ENCODE results near the gene CDK5R2. TPM values are rescaled to one million over a fixed set of nuclear protein-coding genes. Genes with fewer than 3 reads are reported as not detected.

The CDK5R2 gene
- total RNA-seq, 1 donor from 2014 or later, result not detected

- Histone ChIP-seq H3K27me3 (ENCODE audit: low read depth) (peaks cover 21% of the 10 kb centered on the region), H3K36me3 (no peaks in the 10 kb centered on the region), H3K4me3 (no peak overlapping the region), H3K4me1 (no peaks in the 10 kb centered on the region), H3K27ac (no peak overlapping the region), H3K9me3 (no peaks in the 10 kb centered on the region)
- DNase-seq (no peak), ATAC-seq (no peak)
- TF ChIP-seq CTCF (IDR thresholded peaks at IDR 0.05), result no peak
- intact Hi-C loops (cut with DNase I), result no loop called here
Observed at GRCh38 chr2:218952160-218952559, 7.3 kb upstream of the CDK5R2 start.

GRCh38 chr2:218953366-218953954 is 6.0 kb upstream of the CDK5R2 start:
- Histone ChIP-seq H3K4me3 (no peak overlapping the region), H3K36me3 (no peaks in the 10 kb centered on the region), H3K27ac (no peak overlapping the region), H3K27me3 (ENCODE audit: low read depth) (peaks cover 26% of the 10 kb centered on the region), H3K4me1 (no peaks in the 10 kb centered on the region), H3K9me3 (no peaks in the 10 kb centered on the region)
- TF ChIP-seq CTCF (IDR thresholded peaks at IDR 0.05), result no peak
- ATAC-seq, result no peak
- DNase-seq, result no peak
- intact Hi-C loops (cut with DNase I), result no loop called here

GRCh38 chr2:218954541-218955300 is 4.7 kb upstream of the CDK5R2 start:
- no peak for DNase-seq
- Histone ChIP-seq H3K27me3 (ENCODE audit: low read depth) (peaks cover 34% of the 10 kb centered on the region), H3K27ac (no peak overlapping the region), H3K36me3 (no peaks in the 10 kb centered on the region), H3K4me1 (no peaks in the 10 kb centered on the region), H3K4me3 (no peak overlapping the region), H3K9me3 (no peaks in the 10 kb centered on the region)
- no peak for TF ChIP-seq CTCF (IDR thresholded peaks at IDR 0.05)
- ATAC-seq, result no peak
- intact Hi-C loops (cut with DNase I), result no loop called here

- Histone ChIP-seq H3K27ac (no peak overlapping the region), H3K4me1 (peaks cover 8% of the 10 kb centered on the region), H3K27me3 (ENCODE audit: low read depth) (peaks cover 42% of the 10 kb centered on the region), H3K9me3 (no peaks in the 10 kb centered on the region), H3K36me3 (no peaks in the 10 kb centered on the region), H3K4me3 (no peak overlapping the region)
- DNase-seq (no peak), ATAC-seq (no peak)
- no peak for TF ChIP-seq CTCF (IDR thresholded peaks at IDR 0.05)
- intact Hi-C loops (cut with DNase I), result no loop called here
Observed at GRCh38 chr2:218956039-218956438, 3.4 kb upstream of the CDK5R2 start.

- Histone ChIP-seq H3K27me3 (ENCODE audit: low read depth) (peaks cover 58% of the 10 kb centered on the region), H3K27ac (no peak overlapping the region), H3K9me3 (no peaks in the 10 kb centered on the region), H3K4me1 (peaks cover 8% of the 10 kb centered on the region), H3K36me3 (no peaks in the 10 kb centered on the region), H3K4me3 (no peak overlapping the region)
- ATAC-seq (no peak), DNase-seq (no peak)
- no peak for TF ChIP-seq CTCF (IDR thresholded peaks at IDR 0.05)
- intact Hi-C loops (cut with DNase I), result no loop called here
Observed at GRCh38 chr2:218957671-218958070, 1.8 kb upstream of the CDK5R2 start.

Data from lower lobe of right lung (tissue), 2 donors.